GM21381 (cell line): Measurements from ENCODE around the gene MEGF11.
"Not testable (repeated sequence)": the region's sequence is repeated elsewhere in the genome, so short reads cannot be mapped to it uniquely, and the experiment has no call there.

Experiments
- ATAC-seq: cut with Tn5 transposase; IDR thresholded peaks from one replicate; pipeline ENCODE4 v1.9.1; 2021; ENCODE audit warnings: mild to moderate bottlenecking, moderate library complexity; ENCODE audit not compliant: unreplicated experiment

The MEGF11 gene

DNA sequence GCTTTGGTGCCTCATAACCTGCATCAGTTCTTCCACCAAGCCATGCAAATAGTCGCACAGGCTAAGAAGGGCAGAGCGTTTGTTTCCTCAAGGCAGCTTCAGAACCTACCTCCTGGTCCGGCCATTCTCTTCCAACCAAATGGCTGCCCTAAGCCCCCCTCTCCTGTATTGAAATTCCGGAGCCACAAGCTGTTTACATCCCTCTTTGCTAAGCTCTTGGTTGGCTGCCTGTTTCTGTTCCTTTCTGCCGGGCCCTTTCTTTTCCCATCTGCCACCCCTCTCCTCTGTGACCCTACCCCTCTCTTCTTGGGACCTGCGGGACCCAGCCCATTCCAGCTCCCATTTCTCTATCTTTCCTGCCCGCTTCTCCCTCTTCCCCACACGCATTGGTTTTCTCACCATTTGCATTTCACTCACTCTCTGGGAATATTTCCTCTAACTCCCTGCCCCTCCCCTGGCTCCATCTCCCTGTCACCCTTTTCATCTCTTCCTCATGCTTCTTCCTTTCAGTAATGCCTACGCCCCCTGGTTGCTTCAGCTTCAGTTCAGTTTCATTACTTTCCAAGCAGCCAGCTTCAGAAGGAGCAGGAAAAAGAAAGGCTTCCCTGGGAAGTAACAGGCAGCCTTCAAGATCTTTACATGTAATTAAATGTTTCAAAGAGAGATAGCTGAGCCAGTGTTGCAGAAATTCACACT lies 270.8 kb downstream of the MEGF11 start:
- ATAC-seq: no peak

DNA sequence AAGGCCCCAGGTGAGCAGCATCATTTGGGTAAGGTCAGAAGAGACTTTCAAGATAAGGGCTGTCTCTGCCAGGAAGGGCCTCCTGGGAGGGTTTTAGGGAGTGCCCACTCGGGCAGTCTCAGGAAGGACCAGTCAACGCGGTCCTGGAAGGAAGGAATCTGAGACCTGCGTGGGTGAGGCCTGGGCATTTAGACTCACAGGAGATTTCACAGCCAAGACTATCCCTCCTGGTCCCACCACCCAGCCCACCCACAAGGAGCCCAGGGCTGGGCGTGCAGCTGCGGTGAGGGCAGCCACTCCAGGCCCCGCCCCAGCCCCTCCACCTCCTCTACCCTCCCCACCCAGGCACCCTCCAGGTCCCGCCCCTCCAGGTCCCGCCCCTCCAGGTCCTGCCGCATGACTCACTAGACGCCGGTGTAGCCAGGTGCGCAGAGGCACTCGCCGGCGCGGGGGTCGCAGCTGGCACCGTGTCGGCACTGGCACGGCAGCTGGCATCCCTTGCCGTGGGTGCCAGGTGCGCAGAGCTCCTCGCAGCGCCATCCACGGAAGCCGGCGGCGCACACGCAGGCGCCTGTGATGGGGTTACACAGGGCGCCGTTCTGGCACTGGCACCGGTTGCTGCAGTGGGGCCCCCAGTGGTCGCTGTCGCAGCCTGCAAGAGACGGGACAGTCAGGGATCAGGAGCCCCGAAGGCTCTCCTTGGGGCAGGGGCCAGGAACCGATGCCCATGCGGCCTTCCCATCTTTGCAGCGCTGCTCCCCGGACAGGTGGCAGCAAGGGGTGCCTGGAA lies 271.5 kb downstream of the MEGF11 start:
- ATAC-seq: no peak

DNA sequence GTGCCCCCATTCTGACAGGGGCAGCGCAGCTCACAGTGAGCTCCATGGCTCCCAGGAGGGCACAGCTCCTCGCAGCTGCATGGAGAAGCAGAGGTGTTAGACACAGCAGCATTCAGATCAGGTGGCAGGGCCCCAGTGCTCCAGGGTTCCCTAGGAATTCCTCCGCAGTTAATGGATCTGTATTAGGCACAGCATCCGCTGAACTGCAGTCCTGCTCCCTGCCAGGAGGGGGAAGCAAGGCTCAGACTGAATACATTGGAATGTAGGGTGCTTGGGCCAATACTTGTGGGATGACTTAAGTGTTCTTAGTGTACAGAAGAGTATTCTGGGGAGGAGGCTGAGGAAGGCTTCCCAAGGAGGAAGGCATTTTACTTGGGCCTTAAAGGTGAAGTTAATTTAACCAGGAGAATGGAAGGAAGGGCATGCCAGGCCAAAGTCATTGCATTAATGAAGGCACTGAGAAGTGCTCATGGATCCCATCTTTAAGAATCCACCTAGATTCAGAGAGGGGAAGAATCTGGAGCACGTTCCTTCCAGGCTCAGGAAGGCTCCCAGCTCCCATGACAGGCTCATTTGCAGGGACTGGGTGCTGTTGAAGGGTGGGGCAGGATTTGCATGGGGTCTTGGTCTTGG lies 272.6 kb downstream of the MEGF11 start:
- ATAC-seq: no peak

DNA sequence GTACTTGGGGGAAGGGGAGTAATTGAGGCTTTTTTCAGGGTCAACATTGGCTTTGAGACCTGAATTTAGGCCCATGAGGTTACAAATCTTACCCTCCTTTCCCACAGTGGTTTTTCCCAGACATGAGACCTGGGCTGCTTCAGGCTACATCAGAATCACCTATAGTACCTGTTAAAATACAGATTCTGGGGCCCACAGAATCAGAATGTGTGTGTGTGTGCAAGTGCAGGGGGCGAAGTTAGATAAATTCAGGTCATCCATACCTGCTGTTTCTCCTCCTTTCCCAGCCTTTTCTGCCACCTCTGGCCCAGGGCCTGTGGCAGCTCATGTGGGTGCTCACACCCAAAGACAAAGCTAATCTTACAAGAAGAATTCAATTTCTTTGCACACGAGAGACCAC lies 273.7 kb downstream of the MEGF11 start:
- no peak for ATAC-seq

DNA sequence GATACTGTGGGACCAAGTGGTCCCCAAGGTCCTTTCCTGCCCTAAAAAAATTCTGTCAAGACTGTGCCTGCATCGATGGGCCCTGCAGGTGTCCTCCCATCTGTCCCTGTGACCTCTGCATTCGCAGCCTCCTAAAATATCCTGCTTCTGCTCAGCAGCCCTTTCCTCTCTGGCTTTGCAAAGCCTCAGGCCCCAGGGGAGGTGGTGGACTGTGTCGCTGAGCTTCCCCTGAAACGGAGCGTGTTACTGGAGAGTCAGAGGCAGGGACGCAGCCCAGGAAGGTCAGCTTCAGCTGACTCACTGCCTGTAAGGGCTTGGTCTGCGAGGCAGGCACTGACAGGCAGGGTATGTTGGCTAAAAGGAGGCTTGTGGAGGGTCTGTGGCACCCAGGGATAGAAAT lies 274.2 kb downstream of the MEGF11 start:
- no peak for ATAC-seq

DNA sequence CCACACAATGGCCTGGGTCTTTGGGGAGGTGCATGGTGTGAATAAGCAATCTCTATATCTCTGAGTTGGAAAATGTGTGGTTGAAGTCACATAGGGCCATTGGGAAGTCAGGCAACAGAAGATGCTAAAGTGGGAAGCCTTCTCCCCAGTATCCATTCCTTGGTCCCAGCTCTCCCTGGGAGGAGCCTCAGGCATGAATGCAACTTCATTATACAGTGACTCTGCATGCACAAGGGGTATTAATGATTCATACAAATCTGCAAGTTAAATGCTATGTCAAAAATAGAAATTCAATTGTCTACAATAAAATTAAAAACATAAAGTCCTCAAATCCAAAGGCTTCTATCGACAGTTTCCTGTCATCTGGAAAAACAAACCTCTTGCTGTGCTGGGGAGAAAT lies 275.4 kb downstream of the MEGF11 start:
- ATAC-seq: no peak

DNA sequence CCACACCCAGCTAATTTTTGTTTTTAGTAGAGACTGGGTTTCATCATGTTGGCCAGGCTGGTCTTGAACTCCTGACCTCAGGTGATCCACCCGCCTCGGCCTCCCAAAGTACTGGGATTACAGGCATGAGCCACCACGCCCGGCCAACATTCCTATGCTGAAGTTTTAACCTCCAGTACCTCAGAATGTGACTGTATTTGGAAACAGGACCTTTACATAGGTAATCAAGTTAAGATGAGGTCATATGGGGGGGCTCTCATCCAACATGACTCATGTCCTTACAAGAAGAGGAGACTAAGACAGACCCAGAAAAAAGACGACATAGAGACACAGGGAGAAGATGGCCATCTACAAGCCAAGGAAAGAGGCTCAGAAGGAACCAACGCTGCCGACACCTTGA lies 277.4 kb downstream of the MEGF11 start:
- not testable (repeated sequence) for ATAC-seq

DNA sequence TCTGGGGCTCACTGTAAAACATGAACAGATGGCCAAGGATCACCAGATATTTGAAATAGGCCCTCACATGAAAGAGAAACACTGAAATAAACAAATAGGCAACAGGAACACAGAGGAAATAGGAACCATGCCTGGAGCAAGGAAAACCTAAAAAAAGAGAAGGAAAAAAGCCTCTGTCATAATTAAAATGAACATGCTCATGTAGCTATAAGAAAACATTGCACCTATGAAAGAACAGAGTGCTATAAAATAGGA lies 281.9 kb downstream of the MEGF11 start:
- no peak for ATAC-seq

DNA sequence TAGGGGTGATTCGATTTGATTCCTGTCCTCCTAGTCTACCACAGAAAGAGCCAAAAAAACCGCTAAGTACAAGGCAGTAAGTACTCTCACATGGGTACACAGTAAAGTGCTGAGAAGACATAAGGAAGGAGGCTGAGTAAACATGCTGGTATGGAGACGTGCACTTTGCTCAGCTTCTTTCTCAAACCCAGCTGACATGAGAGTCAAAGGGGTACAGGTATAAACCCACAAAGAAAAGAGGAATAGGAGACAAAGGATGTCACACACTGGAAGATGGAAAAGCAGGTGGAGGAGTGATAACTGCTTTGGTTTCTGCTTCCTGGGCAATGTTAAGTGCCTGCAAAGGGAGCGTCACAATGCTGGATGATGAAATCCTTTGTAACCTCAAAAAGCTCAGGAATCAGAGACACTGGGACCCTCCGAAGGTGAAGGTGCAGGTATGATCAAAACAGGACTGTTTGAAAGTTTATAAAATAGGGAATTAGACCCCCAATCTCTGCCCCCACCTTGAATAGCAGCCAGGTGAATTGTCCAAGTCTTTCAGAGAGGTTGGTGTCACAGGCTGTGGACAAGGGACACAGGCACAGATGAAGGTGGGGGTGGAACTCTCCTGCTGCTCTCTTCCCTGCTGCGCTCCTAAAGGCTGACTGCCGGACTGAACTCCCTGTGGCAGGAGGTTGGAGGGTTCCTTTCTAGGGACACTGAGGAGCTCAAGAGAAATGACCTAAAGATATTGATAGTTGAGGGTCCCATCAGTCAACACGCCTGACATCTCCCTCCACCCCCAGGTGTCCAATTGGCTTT lies 282.4 kb downstream of the MEGF11 start:
- no peak for ATAC-seq

DNA sequence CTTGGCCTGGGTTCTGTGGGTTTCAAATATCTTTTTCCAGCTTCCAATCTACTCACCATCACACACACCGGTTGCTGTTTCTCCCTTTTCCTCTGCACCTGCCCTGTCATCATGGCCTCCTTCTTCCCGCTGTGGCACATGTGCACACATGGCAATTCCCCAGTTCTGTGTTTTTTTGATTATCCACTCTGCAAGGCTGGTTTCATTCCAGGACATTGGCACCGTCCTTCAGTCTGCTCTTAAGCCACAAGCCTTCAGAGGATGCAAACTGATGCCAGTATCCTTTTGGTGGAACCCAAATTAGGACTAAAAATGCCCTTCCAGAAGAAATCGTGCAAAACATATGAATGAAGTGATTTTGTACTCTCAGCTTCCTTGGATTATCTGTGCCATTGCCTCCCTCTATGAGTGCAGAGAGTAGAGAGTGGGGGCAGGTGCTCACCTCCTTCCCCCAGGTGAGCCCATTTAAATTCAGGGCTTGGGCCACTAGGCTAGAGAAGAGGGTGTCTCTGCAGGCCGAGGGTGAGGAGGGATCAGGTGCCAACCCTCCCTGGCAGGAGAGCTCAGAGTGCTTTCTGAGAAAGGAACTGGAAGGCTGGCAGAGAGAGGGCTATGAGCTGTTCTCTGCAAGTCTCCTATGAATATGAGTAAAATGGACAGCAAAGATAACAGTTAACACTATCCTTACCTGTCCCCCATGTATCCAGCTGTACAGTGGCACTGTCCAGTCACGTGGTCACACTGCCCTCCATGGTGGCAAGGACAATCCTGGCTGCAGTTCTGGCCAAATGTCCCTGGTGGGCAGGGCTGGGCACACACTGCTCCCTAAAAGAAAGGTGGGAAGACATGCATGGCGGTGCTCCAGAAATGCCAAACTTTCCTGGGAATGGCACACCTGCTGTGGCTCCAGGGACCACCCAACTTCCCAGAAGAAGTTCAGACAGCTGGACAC lies 283.4 kb downstream of the MEGF11 start:
- ATAC-seq: no peak

DNA sequence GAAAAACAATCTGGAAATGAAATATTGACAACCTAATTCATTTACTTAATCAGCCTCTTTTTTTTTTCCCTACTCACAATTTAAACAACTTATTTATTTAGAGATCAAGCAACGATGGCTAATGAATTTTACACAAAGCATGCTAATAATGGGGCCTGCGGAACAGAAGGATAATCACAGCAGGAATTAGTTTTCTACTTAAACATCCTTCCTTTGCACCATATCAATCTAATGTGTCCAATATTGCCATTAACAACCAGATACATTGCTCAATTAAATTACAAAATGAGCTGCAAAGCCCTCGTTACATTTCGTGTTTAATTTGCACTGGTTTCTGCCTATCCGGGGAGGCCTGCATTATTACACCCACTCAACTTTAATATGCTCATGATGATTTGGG lies 285.0 kb downstream of the MEGF11 start:
- ATAC-seq: no peak

DNA sequence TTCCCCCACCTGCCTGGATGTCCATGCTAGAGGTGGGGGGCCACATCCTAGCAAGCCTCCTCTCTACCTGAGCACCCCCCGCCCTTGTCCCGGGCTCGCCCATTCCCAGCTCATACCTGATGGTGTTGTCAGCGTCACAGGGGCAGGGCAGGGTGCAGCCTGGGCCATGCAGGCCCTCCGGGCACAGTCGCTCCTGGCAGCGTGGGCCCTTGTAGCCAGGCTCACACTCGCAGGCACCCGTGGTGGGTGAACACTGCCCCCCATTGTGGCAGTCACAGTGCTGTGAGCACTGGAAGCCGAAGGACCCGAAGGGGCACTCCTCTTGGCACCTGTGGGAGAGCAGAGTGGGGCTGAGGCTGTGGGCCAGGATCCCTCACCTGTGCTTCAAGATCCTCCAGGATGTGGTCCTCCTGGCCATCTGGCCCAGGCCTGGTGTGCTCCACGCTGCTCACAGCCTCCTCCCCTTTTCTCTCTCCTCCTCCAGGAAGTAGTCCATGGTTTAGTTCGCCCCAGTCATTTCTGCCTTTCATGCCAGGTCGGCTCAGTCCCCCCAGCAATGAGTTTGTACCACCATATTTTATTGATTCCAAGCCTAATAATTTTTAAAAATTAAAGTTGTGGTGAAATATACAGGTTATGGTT lies 288.6 kb downstream of the MEGF11 start:
- no peak for ATAC-seq

DNA sequence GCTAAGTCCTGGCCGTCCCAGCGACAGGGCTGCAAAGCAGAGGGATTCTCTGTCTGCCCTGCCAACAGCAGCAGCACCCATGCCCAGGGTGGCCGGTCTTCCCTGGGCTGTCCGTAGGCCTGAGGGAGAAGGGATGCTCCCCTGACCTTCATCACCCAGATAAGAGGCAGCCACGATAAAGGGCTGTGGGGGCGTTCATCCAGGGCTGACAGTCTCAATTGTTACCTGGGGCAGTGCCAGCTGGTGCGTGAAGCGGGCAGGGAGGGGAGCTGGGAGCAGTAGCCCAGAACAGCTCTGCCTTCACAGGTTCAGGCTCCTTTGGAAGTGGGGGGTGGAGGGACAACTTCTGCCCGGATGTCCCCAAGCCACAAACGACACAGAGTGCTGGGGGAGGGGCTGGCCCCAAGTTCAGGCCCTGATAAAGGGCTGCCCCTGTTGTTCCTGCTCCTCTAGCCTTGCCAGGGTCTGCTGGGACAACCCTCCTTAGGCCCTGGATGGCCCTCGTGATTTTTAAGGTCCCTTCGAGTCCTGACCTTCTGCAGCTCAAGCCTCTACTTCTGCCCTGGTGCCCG lies 289.6 kb downstream of the MEGF11 start:
- ATAC-seq: no peak

DNA sequence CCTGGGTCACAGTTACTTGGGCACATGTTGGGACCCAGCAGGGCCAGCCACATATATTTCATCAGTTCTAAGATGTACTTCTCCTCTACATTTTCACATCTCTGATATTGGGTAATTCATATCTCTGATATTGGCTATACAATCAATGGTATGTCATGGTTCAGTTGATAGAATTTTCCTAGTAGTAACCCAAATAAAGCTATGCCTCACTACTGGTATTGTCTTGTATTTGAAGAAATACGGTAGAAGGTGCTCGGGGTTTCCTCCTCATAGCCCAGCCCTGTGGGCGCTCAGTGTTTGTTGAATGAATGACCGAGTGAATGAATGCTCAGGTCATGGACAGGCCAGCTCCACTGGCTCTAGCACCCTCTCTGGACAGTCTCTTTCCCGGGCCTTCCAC lies 290.2 kb downstream of the MEGF11 start:
- ATAC-seq: no peak

DNA sequence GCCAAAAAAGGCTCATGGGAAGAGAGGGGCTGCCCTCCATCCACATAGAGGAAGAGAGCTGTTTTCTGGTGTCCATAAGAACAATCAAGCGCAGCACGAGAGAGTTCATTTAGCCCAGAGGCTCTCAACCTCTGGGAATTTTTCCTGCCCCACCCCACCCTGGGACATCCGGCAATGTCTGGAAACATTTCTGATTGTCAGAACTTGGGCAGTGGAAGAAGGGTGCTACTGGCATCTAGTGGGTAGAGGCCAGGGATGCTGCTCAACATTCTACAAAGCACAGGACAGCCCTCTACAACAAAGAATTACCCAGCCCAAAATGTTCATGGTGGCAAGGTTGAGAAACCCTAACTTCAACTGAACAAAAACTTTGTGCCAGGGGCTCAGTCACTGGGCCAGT lies 291.4 kb downstream of the MEGF11 start:
- ATAC-seq: no peak

DNA sequence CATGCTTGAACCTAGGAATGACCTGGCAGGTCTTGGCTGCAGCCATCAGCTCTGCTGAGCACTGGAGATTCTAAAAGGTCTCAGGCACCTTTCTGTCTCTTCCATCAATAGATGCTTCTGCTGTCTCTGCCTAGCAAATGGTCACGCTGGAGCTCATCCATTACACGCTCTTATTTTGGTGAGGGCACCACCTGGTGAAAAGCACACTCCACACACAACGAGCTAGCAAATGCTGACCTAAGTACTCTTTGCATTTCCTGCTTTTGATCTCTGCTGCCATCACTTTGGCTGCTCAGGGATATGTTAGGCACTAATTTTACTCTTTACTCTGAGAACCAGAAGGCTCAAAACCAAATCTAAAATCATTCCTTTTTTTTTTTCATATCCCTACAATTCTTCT lies 293.0 kb downstream of the MEGF11 start:
- ATAC-seq: no peak

DNA sequence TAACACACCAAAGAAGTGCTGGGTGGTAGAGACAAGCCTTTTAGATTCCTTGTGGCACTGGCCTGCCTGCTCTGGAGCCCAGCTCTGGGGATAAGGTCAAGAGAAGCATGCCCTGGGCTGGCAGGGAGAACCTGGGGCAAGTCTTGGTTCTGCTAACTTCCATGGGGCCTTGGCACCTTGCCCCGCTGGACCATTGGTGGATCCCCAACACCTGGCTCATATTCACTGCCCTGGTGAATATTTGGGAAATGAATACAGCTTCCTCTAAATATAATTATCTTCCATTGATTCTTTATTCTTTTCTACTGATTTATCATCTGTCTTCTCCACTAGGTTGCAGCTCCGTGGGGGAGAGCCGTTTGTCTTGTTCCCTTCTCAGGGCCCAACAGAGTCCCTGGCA lies 294.7 kb downstream of the MEGF11 start:
- ATAC-seq: no peak

DNA sequence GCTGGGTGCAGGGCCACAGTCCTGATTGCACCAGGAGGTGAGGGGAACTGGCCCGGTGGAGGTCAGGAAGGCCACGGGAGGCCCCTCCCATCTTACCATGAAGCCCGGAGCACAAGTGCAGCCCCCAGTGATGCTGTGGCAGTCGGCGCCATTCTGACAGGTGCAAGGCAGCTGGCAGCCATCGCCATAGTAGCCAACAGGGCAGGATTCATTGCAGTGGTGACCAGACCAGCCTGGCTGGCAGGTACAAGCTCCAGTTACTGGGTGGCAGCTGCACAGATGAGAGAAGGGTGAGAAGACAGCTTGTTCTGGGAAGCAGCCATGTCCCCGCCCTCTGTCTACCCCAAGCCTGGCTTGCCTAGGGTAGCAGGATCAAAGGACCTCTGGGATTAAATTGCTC lies 296.1 kb downstream of the MEGF11 start:
- no peak for ATAC-seq

DNA sequence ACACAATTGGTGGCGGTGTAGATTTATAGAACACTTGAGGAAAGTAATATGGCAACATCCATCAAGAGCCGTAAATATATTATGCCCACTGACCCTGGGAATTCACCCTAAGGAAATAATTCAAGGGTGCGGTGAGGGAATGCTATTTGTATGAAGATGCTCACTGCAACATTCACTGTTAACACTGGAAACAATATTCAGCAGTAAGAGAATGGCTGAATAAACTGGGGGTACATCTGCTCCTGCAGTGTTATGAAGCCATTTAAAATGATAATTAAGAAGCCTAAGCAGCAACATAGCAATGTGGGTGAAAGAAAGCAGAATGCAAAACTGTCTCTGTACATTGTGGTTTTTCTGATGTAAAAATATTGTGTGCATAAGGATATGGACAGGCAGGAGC lies 296.7 kb downstream of the MEGF11 start:
- no peak for ATAC-seq

DNA sequence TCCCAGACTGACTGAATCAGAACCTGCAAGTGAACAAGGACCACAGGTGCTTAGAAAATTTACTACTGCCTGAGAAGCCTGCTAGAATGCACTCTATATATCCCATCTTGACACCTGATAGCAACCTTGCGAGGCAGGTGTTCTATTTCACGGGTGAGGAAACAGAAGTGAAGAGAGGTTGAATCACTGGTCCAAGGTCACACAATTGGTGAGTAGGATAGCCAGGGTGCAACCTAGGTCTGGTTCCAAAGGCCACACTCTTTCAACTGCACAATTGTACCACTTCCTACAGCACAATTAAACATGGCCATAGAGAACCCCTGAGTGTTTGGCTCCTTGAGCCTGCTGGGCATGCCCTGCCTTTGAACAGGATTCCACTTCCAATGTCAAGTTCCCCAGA lies 297.2 kb downstream of the MEGF11 start:
- ATAC-seq: no peak
